Adrenal gland (tissue), 5 donors: ENCODE measurements around the gene ACRV1.

Source experiments
- CTCF ChIP-seq, 6 experiments: fragments of 450-650 bp in 4 of 6; fragments of 200-600 bp in 2 of 6; sonication (generic) in 1 of 6; IDR thresholded peaks; 1 replicate in 5 of 6; 2 replicates in 1 of 6; pipeline versions ENCODE4 v1.5.1 to v1.8.0; 2016 to 2021; ENCODE audit warnings: antibody characterized with exemption in 6 of 6, mild to moderate bottlenecking in 2 of 6, moderate library complexity in 1 of 6
- POLR2A ChIP-seq, 2 donors: fragments of 450-650 bp; IDR thresholded peaks; one replicate each; pipeline ENCODE4 v1.6.1; 2017; ENCODE audit warnings: antibody characterized with exemption in 2 of 2, mild to moderate bottlenecking in 2 of 2, moderate library complexity in 1 of 2
- donor health status: DM: no; HTN: no; CAD: no.

GRCh38 chr11:125692887-125693286 is 12.2 kb upstream of the ACRV1 start:
- no peak for TF ChIP-seq CTCF (IDR thresholded peaks at IDR 0.05)
- TF ChIP-seq POLR2A (IDR thresholded peaks at IDR 0.05): no peak
